DND-41 (cell line): ENCODE measurements around the gene SSTR4.
A peak's percentile ranks its signal among the peaks of the same experiment; 100 is the strongest.

ENCODE experiments used
- ATAC-seq: fragments of 200-7000 bp; cut with Tn5 transposase; 3 replicates; pipeline ENCODE4 v1.9.1; 2021; ENCODE audit warnings: low read depth; ENCODE audit not compliant: insufficient read depth
- DNase-seq: peaks from one replicate; pipeline ENCODE4 v3.0.0-alpha.2; 2020
- H2AFZ ChIP-seq: 2 replicates; pipeline ENCODE4 v1.6.0; 2012; ENCODE audit warnings: low read depth, low read length
- H3K27ac ChIP-seq: 2 replicates; pipeline ENCODE4 v1.5.1; 2012; ENCODE audit warnings: low read length, inconsistent platforms
- H3K27me3 ChIP-seq: fragments of 200-600 bp; sonication (generic); 2 replicates; pipeline ENCODE4 v1.6.0; 2012; ENCODE audit warnings: low read length, mild to moderate bottlenecking, inconsistent platforms; ENCODE audit not compliant: insufficient read depth, poor library complexity
- H3K36me3 ChIP-seq: 2 replicates; pipeline ENCODE4 v1.5.1; 2012; ENCODE audit warnings: low read length, inconsistent platforms; ENCODE audit not compliant: insufficient read depth
- H3K4me1 ChIP-seq: 2 replicates; pipeline ENCODE4 v1.5.1; 2012; ENCODE audit warnings: mild to moderate bottlenecking, low read length; ENCODE audit not compliant: insufficient read depth
- H3K4me2 ChIP-seq: 2 replicates; pipeline ENCODE4 v1.6.0; 2012; ENCODE audit warnings: mild to moderate bottlenecking, moderate library complexity, low read length, inconsistent platforms; ENCODE audit not compliant: insufficient read depth
- H3K4me3 ChIP-seq, 2 experiments: fragments of 200-600 bp in 1 of 2; shearing (Covaris generic) in 1 of 2; 2 replicates each; pipeline ENCODE4 v1.5.1; 2012 to 2016; ENCODE audit warnings: inconsistent platforms in 2 of 2, low read length in 2 of 2, mild to moderate bottlenecking in 2 of 2, low read depth in 1 of 2, moderate library complexity in 1 of 2
- H3K79me2 ChIP-seq: 2 replicates; pipeline ENCODE4 v1.6.0; 2012; ENCODE audit warnings: low read length, inconsistent platforms; ENCODE audit not compliant: insufficient read depth
- H3K9ac ChIP-seq: 2 replicates; pipeline ENCODE4 v1.6.0; 2012; ENCODE audit warnings: low read depth, mild to moderate bottlenecking, inconsistent platforms, low read length, moderate library complexity
- H3K9me3 ChIP-seq: 2 replicates; pipeline ENCODE4 v1.5.1; 2012; ENCODE audit warnings: low read length, moderate library complexity, mild to moderate bottlenecking, inconsistent platforms; ENCODE audit not compliant: insufficient read depth, severe bottlenecking
- H4K20me1 ChIP-seq: 2 replicates; pipeline ENCODE4 v1.6.0; 2012; ENCODE audit warnings: low read length; ENCODE audit not compliant: insufficient read depth
- EZH2 ChIP-seq: IDR thresholded peaks from 3 replicates; pipeline ENCODE4 v1.6.1; 2012; ENCODE audit warnings: borderline replicate concordance, low read depth, mild to moderate bottlenecking, moderate library complexity, low read length, inconsistent platforms; ENCODE audit not compliant: severe bottlenecking
- TF ChIP-seq, protein P1 (sequence below): IDR thresholded peaks from 2 replicates; pipeline ENCODE4 v1.5.1; 2012; ENCODE audit warnings: borderline replicate concordance, low read length, moderate library complexity, mild to moderate bottlenecking; ENCODE audit not compliant: poor library complexity, severe bottlenecking; ENCODE audit errors: extremely low read depth

Gene SSTR4

DNA sequence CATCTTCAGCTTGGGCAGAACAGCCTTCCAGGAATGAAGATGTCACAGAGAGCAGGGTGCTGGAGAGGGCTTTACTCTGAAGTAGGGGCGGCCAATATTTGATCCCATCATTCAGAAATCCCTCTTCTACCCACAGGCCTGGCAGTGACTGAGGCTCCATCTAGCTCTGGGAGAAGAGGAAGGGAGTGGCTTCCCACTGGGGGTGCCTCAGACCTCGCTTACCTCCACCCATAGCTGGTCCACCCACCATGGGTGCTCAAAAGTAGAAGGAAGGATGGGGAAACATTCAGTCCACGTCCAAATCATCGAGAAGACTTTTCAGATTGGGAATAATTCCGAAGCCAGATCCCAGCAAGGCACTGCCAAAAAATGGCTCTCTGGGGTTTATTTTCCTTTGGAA lies 26.1 kb downstream of the SSTR4 start:
- TF ChIP-seq EZH2, result no peak
- TF ChIP-seq, protein P1, sequence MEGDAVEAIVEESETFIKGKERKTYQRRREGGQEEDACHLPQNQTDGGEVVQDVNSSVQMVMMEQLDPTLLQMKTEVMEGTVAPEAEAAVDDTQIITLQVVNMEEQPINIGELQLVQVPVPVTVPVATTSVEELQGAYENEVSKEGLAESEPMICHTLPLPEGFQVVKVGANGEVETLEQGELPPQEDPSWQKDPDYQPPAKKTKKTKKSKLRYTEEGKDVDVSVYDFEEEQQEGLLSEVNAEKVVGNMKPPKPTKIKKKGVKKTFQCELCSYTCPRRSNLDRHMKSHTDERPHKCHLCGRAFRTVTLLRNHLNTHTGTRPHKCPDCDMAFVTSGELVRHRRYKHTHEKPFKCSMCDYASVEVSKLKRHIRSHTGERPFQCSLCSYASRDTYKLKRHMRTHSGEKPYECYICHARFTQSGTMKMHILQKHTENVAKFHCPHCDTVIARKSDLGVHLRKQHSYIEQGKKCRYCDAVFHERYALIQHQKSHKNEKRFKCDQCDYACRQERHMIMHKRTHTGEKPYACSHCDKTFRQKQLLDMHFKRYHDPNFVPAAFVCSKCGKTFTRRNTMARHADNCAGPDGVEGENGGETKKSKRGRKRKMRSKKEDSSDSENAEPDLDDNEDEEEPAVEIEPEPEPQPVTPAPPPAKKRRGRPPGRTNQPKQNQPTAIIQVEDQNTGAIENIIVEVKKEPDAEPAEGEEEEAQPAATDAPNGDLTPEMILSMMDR, result no peak
- H4K20me1 ChIP-seq, result no peaks in the 10 kb centered on the region
- no peaks in the 10 kb centered on the region for H3K27me3 ChIP-seq
- DNase-seq, result no peak
- H3K9me3 ChIP-seq, result no peaks in the 10 kb centered on the region
- no peak overlapping the region for H3K4me3 ChIP-seq
- no peaks in the 10 kb centered on the region for H3K79me2 ChIP-seq
- no peak for ATAC-seq
- H3K9ac ChIP-seq, result no peak overlapping the region
- no peak overlapping the region for H3K27ac ChIP-seq
- H2AFZ ChIP-seq, result 0 out of 2 replicates have a peak overlapping the region, but pooled peaks have one; percentile 21
- no peak overlapping the region for H3K4me2 ChIP-seq
- H3K36me3 ChIP-seq, result no peaks in the 10 kb centered on the region
- peaks cover 30% of the 10 kb centered on the region for H3K4me1 ChIP-seq

DNA sequence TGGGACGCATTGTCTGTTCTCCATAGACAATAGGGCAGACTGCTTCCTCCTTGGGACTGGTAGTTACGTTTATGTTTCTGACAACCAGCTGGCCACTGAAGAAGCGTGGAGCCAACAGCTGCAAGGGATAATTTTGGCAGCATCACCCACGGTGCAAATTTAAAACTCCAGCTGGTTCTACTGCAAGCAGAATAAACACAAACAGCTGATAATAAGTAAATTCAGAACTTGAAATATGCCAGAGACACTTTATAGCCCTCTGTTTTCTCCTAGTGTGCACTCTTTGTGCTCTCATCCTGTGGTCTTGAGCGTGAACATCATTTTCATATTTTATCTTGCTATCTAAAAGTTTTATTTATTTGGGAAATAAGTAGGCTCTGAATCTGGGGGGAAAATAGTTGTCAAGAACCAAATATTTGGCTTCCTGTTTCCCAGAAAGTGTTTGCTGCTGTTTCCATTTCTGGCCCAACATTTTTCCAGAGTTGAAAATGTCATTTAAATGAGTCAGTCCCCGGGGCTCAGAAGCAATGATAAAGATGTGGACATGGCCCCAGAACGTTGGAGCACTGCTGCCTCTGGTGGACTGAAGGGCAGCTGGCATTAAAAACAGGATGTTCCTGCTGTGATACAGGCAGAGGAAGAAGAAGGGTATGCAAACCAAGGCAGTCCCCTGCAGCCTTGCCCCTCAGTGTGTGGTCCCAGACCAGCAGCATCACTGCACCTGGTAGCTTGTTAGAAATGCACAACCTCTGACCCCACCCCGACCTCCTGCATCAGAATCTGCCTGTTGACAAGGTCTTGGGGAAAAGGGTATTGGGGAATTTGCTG lies 26.8 kb downstream of the SSTR4 start:
- Histone ChIP-seq H3K79me2 (no peaks in the 10 kb centered on the region), H3K36me3 (no peaks in the 10 kb centered on the region), H3K27me3 (no peaks in the 10 kb centered on the region), H3K9me3 (no peaks in the 10 kb centered on the region), H3K4me3 (no peak overlapping the region), H3K4me2 (no peak overlapping the region), H2AFZ (no peak overlapping the region), H3K4me1 (peaks cover 30% of the 10 kb centered on the region), H3K27ac (no peak overlapping the region; the same call in 1 of the 2 replicates), H4K20me1 (no peaks in the 10 kb centered on the region), H3K9ac (no peak overlapping the region)
- peak; percentile 27 for DNase-seq
- TF ChIP-seq EZH2, result no peak
- TF ChIP-seq, protein P1, result peak; percentile 62
- ATAC-seq, result peak; percentile 67

DNA sequence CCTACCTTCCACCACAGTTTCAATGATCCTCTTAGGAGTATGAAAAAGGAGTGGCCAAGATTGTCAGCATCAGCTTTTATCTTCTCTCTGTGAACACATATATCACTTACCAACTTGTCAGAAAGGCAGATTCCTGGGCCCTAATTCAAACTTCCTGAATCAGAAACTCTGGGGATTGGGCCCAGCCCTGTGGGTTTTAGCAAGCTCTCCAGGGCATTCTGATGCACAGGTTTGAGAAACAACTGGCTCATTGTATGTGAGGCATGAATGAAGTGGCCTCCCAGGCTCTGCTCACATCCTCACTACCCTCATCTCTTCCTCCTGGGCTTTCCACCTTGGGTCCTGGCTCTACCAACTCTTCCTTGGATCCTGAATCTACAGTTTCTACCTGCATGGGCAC lies 27.5 kb downstream of the SSTR4 start:
- Histone ChIP-seq H3K9me3 (no peaks in the 10 kb centered on the region), H3K4me3 (no peak overlapping the region), H3K4me2 (no peak overlapping the region), H3K36me3 (no peaks in the 10 kb centered on the region), H3K27ac (no peak overlapping the region), H3K27me3 (no peaks in the 10 kb centered on the region), H3K79me2 (no peaks in the 10 kb centered on the region), H4K20me1 (no peaks in the 10 kb centered on the region), H2AFZ (no peak overlapping the region), H3K4me1 (peaks cover 30% of the 10 kb centered on the region), H3K9ac (no peak overlapping the region)
- TF ChIP-seq, protein P1, result no peak
- TF ChIP-seq EZH2, result no peak
- ATAC-seq, result no peak
- no peak for DNase-seq
